Stimulated activated CD8-positive, alpha-beta memory T cell treated with anti-CD3 and anti-CD28 coated beads, Interleukin-7, amount 100 ng/mL, for 4 hours (primary cell): ENCODE measurements around the gene CCL19.

Experiments
- DNase-seq, 2 donors: peaks; one replicate each; pipeline ENCODE4 v3.0.0-alpha.2; 2020; ENCODE audit warnings: low read depth in 2 of 2

The CCL19 gene

DNA sequence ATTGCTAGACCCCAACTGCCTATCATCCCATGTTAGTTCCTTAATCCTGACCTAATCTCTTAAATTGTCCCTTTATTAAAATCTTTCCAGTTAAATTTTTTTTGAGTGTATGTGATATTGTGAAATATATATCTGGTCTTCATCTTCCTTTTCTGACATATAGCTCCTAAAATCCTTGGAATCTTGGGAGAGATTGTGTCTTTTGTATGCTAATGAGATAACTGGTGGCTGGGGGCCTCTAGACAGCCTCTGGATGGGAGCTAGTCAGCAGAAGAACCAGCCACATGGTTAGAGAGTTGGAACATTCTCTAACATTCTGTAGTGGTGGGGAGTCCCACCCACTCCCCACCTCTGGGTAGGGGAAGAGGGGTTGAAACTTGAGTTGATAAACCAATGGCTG lies 3.7 kb upstream of the CCL19 start:
- DNase-seq, result no peak

DNA sequence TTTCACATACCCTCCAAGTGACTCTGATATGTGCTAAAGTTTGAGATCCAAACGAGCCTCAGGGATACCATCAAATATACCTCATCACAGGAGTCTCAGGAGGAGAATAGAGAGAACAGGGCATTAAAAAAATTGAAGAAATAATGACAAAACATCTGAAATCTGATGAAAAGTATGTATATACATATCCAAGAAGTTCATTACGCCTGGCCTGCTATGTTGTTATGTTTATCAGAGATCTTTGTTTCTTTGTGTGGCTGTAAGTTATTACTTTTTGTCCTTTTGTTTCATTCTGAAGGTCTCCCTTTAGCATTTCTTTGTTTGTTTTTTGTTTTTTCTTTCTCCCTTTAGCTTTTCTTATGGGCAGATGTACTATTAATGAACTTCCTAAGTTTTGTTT lies 2.5 kb upstream of the CCL19 start:
- no peak for DNase-seq

DNA sequence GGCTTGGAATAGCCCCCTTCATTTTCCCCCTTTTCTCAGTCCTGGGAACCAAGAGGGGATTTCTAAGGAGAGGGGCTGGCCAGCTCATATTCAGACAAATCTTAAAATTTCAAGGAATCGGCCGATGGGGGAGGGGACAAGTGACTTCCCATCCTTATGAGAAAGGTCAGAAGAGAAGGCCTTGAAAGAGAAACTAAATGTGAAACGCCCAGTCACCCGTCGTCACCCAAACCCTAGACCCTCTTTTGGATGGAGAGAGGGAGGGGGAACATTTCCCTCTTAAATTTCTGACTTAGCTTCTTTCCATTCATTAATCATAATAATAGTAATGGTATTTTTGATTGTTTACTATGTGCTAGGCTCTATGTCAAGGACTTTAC lies 850 bp upstream of the CCL19 start:
- no peak for DNase-seq

DNA sequence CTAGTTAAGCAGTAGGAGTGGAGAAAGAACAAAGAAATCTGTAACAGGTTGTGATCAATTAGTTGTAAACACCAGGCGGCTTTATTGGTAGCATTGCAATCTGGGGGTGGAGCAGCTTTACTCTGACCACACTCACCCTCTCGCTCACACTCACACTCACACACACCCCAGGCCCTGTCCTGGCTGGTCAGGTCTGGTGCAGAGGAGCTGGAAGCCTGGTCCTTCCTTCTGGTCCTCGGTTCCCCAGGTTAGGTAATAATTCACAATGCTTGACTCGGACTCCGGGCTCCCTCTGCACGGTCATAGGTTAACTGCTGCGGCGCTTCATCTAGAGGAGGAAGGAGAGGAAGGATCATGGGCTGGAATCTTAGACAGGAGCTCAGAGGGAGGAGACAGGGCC lies 1.6 kb downstream of the CCL19 start:
- DNase-seq, result no peak

DNA sequence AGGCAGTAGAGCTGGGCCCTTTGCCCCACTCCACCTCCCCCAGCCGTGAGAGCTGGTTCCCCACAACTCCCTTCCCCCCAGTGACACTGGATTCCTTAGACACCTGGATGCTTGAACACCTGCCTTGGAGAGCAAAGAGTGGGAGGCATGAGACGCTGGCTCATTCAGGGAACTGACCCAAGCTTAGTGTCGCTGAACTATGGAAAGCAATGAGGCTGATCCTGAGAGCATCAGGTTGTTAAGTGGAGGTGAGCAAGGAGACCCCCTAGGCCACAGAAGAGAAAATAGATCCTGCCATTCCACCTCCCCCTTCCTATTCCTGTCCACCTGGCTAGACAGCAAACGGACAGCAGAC lies 2.0 kb downstream of the CCL19 start:
- no peak for DNase-seq

- DNase-seq, result no peak
These were observed 2.6 kb downstream of the CCL19 start for GRCh38 chr9:34688329-34689115.

DNA sequence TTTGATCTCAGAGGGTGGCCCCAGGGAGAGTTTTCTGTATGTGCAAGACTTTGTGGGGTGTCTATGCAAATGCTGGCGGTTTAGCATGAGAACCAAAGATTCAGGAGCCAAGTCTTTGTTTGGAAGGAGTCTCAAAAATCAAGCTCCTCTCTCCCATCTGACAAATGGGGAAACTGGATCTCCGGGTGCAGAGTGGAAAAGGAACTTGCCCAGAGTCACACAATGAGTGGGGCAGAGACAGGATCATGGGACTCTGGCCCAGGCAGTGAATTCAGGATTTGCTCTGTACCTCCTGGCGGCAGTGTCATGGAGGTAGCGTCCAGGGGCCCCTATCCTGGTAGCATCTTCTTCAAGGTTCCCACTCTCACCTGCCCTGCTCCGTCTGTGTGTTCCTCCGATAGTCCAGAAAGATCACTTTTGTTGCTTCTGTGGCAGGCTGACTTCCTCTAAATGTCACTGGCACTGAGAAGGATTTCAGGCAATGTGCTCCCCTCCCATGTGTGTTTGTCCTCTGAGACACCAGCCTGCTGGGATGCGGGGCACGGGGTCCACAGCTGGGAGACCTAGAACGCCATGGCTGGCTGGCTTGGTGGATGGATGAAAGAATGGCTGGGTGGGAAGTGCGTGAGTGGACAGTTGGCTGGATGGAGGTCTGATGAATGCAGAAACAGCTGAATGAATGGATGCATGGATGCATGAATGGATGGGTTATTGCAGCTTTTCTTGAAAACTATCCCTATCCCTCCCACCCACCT lies 3.6 kb downstream of the CCL19 start:
- no peak for DNase-seq

- no peak for DNase-seq
These were observed 4.3 kb downstream of the CCL19 start for GRCh38 chr9:34686732-34687131.

GRCh38 chr9:34686231-34686630 lies 4.8 kb downstream of the CCL19 start:
- no peak for DNase-seq

- DNase-seq, result no peak
These were observed 5.5 kb downstream of the CCL19 start for GRCh38 chr9:34685591-34685990.

- no peak for DNase-seq
These were observed 6.3 kb downstream of the CCL19 start for GRCh38 chr9:34684816-34685215.

- DNase-seq, result no peak
These were observed 6.9 kb downstream of the CCL19 start for GRCh38 chr9:34684145-34684544.

DNA sequence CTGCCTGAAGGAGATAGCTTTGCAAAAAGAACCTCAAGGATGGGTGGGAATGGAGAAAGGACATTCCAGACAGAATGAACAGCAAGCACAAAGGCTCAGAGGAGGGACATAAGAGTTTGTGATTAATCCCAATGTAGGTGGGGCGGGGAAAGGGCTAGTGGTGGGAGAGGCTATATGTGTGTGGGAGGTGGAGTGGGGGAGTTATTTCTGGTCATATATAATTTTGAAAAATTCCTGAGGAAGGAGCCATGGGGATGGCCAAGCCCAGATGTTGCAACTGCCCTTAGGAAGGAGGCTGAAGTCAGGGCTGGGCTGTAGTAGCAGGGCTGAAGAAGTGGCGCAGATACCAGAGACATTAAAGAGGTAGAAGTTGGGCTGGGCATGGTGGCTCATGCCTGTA lies 15.2 kb downstream of the CCL19 start:
- no peak for DNase-seq

DNA sequence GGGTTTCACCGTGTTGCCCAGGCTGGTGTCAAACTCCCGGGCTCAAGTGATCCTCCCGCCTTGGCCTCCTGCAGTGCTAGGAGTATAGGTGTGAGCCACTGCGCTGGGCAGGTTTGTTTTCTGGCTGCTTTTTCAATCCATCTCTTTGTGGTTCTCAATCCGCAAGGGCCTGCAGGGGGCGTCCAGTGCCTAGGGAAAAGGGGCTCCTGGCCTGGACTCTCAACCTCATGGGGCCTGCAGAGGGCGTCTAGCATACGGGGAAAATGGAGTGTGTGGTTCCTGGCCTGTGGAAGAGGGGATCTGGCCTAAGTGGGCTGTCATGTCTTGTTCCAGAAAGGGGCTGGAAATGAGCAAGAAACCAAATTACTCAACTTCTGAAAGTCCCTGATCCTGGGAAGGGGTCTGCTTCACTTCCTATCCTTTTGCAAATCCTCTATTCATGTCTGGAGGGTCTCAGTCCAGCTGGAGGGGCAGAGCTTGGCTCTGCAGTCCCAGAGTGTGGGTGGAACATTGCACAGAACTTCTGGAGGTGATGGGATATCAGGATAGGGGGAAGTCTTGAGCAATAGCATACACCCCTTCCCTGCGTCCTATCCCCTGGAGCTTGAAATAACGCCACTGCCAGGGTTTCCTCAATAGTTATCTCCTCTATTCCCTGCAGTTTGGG lies 15.9 kb downstream of the CCL19 start:
- peak; percentile 20 to 38 for DNase-seq

GRCh38 chr9:34674440-34674839 lies 16.6 kb downstream of the CCL19 start:
- no peak for DNase-seq

GRCh38 chr9:34671307-34671706 lies 19.8 kb downstream of the CCL19 start:
- DNase-seq, result no peak

DNA sequence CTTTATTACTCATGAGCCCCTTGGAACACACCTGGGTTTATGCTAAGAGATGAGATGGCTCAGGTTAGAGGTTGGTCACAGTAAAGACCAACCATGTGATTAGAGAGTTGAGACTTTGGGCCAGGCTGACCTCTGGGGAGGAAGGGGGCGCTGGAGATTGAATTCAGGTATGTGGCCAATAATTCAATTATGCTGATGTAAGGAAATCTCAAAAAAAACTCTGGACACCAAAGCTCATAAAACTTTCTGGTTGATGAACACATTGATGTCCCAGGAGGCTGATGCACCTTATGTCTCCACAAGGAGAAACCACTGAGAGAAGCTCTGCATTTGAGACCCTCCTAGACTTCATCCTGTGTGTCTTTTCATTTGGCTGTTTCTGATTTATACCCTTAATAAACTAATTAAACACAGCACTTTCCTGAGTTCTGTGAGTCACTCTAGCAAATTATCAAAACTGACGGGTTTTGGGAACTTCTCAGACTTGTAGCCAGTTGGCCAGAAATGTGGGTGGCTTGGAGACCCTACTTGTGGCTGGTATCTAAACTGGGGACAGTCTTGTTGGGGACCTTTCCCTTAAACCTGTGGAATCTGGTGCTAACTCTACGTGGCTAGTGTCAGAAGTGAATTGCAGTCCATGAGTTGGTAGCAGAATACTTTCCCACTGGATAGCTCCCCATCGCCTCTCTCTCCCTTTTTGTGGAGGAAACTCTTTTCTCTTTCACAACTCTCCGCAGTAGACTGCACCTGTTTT lies 21.1 kb downstream of the CCL19 start:
- no peak for DNase-seq

DNA sequence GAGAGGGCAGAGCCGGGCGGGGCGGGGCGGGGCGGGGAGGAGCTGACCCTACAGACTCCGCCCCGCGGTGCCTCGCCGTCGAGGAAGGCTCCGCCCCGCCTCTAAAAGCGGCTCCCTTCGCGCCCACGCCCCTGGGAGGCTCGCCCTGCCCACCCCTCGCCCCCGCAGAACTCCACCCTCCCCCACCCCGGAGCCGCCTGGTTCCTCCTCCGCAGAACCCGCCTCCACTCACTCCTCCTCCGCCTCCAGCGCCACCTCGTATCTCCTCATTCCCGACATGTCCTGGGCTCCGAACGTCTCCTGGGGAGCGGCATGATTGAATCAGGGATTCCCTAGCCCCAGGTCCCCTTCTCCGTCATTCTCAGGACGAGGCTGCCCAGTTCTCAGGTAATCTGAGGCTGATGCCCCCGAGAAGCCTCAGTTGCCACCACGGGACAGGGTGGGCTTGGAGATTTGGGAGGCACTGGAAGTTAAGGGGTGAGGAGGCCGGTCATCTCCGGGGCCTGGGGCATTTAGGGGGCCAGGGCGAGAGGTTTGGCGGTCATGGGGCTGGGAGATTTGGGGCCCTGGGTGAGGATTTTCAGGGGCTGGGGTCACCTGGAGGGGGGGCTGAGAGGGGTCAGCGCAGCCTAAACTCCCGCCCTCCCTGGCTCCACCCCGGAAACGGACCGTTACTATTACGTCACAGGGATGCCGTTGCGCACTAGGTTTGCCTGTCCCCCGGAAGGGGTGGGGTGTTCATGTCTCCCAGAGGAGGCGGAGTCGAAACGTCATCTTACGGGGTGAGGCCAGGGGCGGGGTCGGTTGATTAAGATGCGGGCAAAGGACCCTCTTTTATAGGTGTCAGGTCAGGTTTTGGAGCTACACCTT lies 25.5 kb downstream of the CCL19 start:
- peak; percentile 82 to 85 for DNase-seq

DNA sequence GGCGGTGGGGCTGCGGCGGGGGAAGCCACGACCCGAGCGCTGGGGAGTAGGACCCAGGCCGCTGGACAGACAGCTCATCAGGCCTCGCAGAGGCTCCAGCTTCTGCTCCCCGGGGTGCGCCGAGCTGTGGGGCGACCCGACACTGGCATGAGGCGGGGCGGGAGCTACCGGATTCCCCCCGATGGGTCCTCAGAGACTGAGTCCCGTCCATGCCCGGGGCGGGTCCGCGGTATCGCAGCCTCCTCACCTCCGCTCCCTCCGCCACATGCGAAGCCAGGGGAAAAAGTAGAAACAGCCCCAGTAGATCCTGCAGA lies 26.1 kb downstream of the CCL19 start:
- no peak for DNase-seq

DNA sequence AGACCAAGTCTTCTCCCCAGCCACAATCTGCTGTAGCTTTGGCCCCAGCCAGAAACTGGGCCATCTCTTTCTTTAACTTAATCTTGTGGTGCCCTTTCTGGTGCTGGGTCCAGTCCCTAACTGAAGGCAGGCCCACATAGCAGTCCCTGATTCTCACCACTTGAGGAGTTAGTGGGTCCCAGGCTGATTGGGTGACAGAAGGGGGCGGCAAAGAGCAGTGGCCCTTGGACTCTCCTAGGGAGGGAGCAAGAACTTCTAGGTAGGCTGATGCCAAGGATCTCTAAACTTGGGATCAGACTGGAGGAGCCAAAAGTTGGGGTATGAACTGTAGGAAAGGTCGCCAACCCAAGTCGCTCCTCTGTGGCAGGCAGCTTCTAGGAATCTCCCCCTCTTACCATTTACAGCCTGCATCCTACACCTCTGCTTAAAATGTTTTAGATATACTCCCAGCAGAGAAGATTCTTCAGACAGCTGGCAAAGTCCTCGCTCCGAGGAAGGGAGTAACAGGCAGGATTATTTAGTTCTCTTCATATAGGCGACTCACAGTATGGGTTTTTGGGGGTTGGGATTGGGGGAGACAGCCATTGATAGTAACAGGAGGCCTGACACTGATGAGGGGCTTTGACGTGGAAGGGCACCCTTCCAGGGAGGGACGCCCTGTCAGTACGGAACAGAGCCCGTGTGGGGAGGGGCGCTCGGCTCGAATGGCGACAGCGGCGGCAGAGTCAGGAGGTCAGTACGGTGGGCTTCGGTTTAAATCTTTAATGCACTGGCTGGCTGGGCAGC lies 26.6 kb downstream of the CCL19 start:
- DNase-seq, result peak; percentile 22 to 58

DNA sequence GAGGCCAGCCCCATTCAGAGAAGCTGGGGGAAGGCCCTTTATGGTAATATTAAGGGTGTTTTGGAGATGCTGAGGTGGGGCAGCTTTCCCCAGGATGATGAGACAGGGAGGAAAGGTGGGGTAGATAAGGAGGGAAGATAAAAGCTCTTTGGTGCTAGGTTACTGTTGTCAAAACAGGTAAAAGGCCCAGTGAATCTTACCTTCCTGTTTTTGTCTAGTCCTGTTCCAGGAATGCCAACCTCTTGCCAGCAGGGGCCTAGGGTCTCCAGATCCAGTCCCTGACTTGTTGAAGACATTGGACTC lies 27.8 kb downstream of the CCL19 start:
- DNase-seq, result no peak
